GM12891 (cell line): ENCODE data around the gene TMEM109.

Experiments used
- POLR2A ChIP-seq: IDR thresholded peaks from 2 replicates; pipeline ENCODE4 v1.6.1; 2011; ENCODE audit warnings: low read depth, low read length, control low read depth
- SPI1 ChIP-seq: IDR thresholded peaks from 2 replicates; pipeline ENCODE4 v1.6.1; 2011; ENCODE audit warnings: low read depth, low read length, control low read depth
- TAF1 ChIP-seq: IDR thresholded peaks from 2 replicates; pipeline ENCODE4 v1.6.1; 2011; ENCODE audit warnings: low read depth, low read length, control low read depth

DNA sequence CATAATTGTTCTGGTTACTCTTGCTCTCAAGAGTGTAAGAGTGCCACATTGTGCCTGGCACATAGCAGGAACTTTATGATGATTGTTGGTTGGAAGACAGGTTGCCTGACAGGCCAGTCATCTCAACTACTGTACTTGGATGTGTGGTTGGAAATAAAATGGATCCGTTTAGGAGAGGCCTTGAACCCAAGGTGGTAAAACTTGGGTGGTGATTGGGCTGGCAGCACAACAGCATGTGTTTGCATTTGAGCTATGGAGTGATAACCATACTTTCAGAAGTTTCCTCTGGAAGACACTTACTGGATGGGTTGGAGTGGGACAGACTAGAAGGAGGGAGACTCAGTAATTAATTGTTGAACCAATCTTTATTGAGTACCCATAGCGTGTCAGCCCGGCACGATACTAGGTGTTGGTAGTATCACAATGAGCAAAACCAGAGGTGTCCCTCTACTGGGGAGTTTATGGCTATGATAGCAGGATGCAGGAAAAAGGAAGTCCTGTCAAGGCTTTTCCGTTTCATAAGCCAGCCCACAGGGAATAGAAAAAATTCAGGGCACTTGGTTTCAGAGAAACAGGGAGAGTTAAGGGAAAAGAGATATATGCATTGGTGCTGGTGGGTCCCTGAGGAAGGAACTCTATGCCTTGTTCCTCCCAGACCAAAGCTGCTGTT, 3.1 kb upstream of the TMEM109 start:
- TF ChIP-seq POLR2A (no peak), SPI1 (peak; percentile 70), TAF1 (no peak)
